GM23338 (cell line): ENCODE results near the gene CKS1B. TPM values are rescaled to one million over a fixed set of nuclear protein-coding genes. Genes with fewer than 3 reads are reported as not detected.

Experiments used
- ATAC-seq: fragments of 200-7000 bp; cut with Tn5 transposase; 3 replicates; pipeline ENCODE4 v1.9.1; 2020
- DNase-seq: peaks from one replicate; pipeline ENCODE4 v3.0.0-alpha.2; 2015; ENCODE audit warnings: low spot score
- H2AFZ ChIP-seq: fragments of 200-600 bp; sonication (generic); 2 replicates; pipeline ENCODE4 v1.8.0; 2016; ENCODE audit warnings: antibody characterized with exemption, mild to moderate bottlenecking, moderate library complexity
- H3F3A ChIP-seq: fragments of 200-600 bp; sonication (generic); replicated peaks from 2 replicates; pipeline ENCODE4 v1.8.0; 2017; ENCODE audit warnings: antibody characterized with exemption, mixed run types, low read depth
- H3K27ac ChIP-seq: fragments of 200-600 bp; sonication (generic); 2 replicates; pipeline ENCODE4 v1.6.1; 2016; ENCODE audit warnings: low read depth
- H3K27me3 ChIP-seq: fragments of 200-600 bp; sonication (generic); 2 replicates; pipeline ENCODE4 v1.8.0; 2016; ENCODE audit warnings: mild to moderate bottlenecking, mixed run types, moderate library complexity; ENCODE audit not compliant: insufficient read depth
- H3K36me3 ChIP-seq: fragments of 200-600 bp; sonication (generic); 2 replicates; pipeline ENCODE4 v1.8.0; 2016; ENCODE audit warnings: mild to moderate bottlenecking; ENCODE audit not compliant: insufficient read depth
- H3K4me1 ChIP-seq: fragments of 200-600 bp; sonication (generic); 2 replicates; pipeline ENCODE4 v1.8.0; 2016; ENCODE audit warnings: mild to moderate bottlenecking, moderate library complexity; ENCODE audit not compliant: insufficient read depth
- H3K4me2 ChIP-seq: fragments of 200-600 bp; sonication (generic); 2 replicates; pipeline ENCODE4 v1.7.1; 2017; ENCODE audit warnings: mixed run types
- H3K4me3 ChIP-seq: fragments of 200-600 bp; sonication (generic); 2 replicates; pipeline ENCODE4 v1.6.1; 2016; ENCODE audit warnings: mixed run types
- H3K79me2 ChIP-seq: fragments of 200-600 bp; sonication (generic); replicated peaks from 2 replicates; pipeline ENCODE4 v1.8.0; 2017; ENCODE audit warnings: mild to moderate bottlenecking; ENCODE audit not compliant: insufficient read depth
- H3K9me2 ChIP-seq: fragments of 200-600 bp; sonication (generic); 2 replicates; pipeline ENCODE4 v1.8.0; 2017; ENCODE audit not compliant: insufficient read depth
- H4K20me1 ChIP-seq: fragments of 200-600 bp; sonication (generic); replicated peaks from 2 replicates; pipeline ENCODE4 v1.8.0; 2017; ENCODE audit warnings: mild to moderate bottlenecking; ENCODE audit not compliant: insufficient read depth
- H3K27ac Mint-ChIP-seq: 2 replicates; pipeline ENCODE4 v1.8.0; 2020; ENCODE audit warnings: inconsistent platforms, mild to moderate bottlenecking, moderate library complexity, mixed read lengths
- H3K27me3 Mint-ChIP-seq: 3 replicates; pipeline ENCODE4 v1.8.0; 2022; ENCODE audit warnings: low read depth, mild to moderate bottlenecking, moderate library complexity, mixed read lengths, inconsistent platforms; ENCODE audit not compliant: insufficient read depth, poor library complexity
- H3K36me3 Mint-ChIP-seq: 3 replicates; pipeline ENCODE4 v1.8.0; 2021; ENCODE audit warnings: low read depth, mild to moderate bottlenecking, inconsistent platforms, moderate library complexity, mixed read lengths
- H3K4me1 Mint-ChIP-seq: 3 replicates; pipeline ENCODE4 v1.8.0; 2020; ENCODE audit warnings: mild to moderate bottlenecking, inconsistent platforms, mixed read lengths
- H3K4me3 Mint-ChIP-seq: 3 replicates; pipeline ENCODE4 v1.8.0; 2021; ENCODE audit warnings: moderate library complexity, mild to moderate bottlenecking, inconsistent platforms, mixed read lengths
- H3K9me3 Mint-ChIP-seq: 3 replicates; pipeline ENCODE4 v1.8.0; 2020; ENCODE audit warnings: moderate library complexity, mild to moderate bottlenecking, inconsistent platforms, mixed read lengths
- CREB1 ChIP-seq: fragments of 250-450 bp; sonication (Bioruptor Pico); IDR thresholded peaks from 2 replicates; pipeline ENCODE4 v1.5.0; 2020; ENCODE audit warnings: low read depth, mild to moderate bottlenecking, moderate library complexity
- EZH2 ChIP-seq: fragments of 200-600 bp; sonication (generic); IDR thresholded peaks from one replicate; pipeline ENCODE4 v1.8.0; 2017; ENCODE audit warnings: antibody characterized with exemption, mild to moderate bottlenecking, low read depth; ENCODE audit not compliant: unreplicated experiment
- EZH2phosphoT487 ChIP-seq: fragments of 200-600 bp; sonication (generic); IDR thresholded peaks from one replicate; pipeline ENCODE4 v1.8.1; 2018; ENCODE audit warnings: antibody characterized with exemption; ENCODE audit not compliant: unreplicated experiment
- JUNB ChIP-seq: IDR thresholded peaks from one replicate; pipeline ENCODE4 v1.6.1; 2016; ENCODE audit warnings: antibody characterized with exemption; ENCODE audit not compliant: unreplicated experiment
- POLR2AphosphoS5 ChIP-seq: IDR thresholded peaks from 2 replicates; pipeline ENCODE4 v1.6.1; 2016; ENCODE audit warnings: antibody characterized with exemption, low read depth
- STAT1 ChIP-seq: IDR thresholded peaks from one replicate; pipeline ENCODE4 v1.6.1; 2016; ENCODE audit warnings: antibody characterized with exemption; ENCODE audit not compliant: unreplicated experiment
- polyA plus RNA-seq: library from polyadenylated mRNA; unstranded; fragments of >200 nt; fragmentation: Nextera tagmentation; extraction: Ambion mirVana; gene quantifications from 2 replicates; pipeline ENCODE4 v1.2.1, GENCODE V29; 2016
- total RNA-seq: library from RNA; depleted of rRNA; stranded (reverse); fragments of >200 nt; shearing (Covaris generic); gene quantifications from 2 replicates; pipeline ENCODE4 v1.2.3, GENCODE V29; 2014
- TF ChIP-seq, protein P1 (sequence below), 2 experiments: fragments of 200-600 bp in 1 of 2; sonication (generic) in 1 of 2; conservative IDR thresholded peaks; 2 replicates each; pipeline versions ENCODE4 v1.5.1 to v1.6.1; 2016 to 2017; ENCODE audit warnings: antibody characterized with exemption in 2 of 2, low read depth in 2 of 2, mild to moderate bottlenecking in 2 of 2, moderate library complexity in 1 of 2

The CKS1B gene
- total and polyA plus RNA-seq, 2 experiments from 2014 or later: 296 to 617 TPM

- Histone ChIP-seq H3K27me3 (no peaks in the 10 kb centered on the region), H3K36me3 (no peaks in the 10 kb centered on the region), H3K79me2 (peaks cover 5% of the 10 kb centered on the region), H3K9me2 (no peaks in the 10 kb centered on the region), H3K27ac (peak overlapping the region; percentile 94), H3K4me2 (peak overlapping the region; percentile 81), H3F3A (0 out of 2 replicates have a peak, but pooled peaks cover 3% of the 10 kb centered on the region), H3K4me3 (peak overlapping the region; percentile 66), H2AFZ (no peak overlapping the region), H3K4me1 (peaks cover 31% of the 10 kb centered on the region), H4K20me1 (peaks cover 6% of the 10 kb centered on the region; the same call in 1 of the 2 replicates)
- TF ChIP-seq, protein P1, sequence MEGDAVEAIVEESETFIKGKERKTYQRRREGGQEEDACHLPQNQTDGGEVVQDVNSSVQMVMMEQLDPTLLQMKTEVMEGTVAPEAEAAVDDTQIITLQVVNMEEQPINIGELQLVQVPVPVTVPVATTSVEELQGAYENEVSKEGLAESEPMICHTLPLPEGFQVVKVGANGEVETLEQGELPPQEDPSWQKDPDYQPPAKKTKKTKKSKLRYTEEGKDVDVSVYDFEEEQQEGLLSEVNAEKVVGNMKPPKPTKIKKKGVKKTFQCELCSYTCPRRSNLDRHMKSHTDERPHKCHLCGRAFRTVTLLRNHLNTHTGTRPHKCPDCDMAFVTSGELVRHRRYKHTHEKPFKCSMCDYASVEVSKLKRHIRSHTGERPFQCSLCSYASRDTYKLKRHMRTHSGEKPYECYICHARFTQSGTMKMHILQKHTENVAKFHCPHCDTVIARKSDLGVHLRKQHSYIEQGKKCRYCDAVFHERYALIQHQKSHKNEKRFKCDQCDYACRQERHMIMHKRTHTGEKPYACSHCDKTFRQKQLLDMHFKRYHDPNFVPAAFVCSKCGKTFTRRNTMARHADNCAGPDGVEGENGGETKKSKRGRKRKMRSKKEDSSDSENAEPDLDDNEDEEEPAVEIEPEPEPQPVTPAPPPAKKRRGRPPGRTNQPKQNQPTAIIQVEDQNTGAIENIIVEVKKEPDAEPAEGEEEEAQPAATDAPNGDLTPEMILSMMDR (conservative IDR thresholded peaks at IDR 0.05; ENCODE audit: low read depth in 2 of 2): peak; percentile 88 to 99
- TF ChIP-seq POLR2AphosphoS5 (peak; percentile 71), STAT1 (no peak), EZH2 (no peak), CREB1 (peak; percentile 3; the same call in 1 of the 2 replicates)
- H3K4me1 Mint-ChIP-seq: peaks cover 52% of the 10 kb centered on the region
- H3K4me3 Mint-ChIP-seq: peak overlapping the region; percentile 68
- peak overlapping the region; percentile 98 for H3K27ac Mint-ChIP-seq
- no peaks in the 10 kb centered on the region for H3K9me3 Mint-ChIP-seq
- peaks cover 34% of the 10 kb centered on the region for H3K36me3 Mint-ChIP-seq
- peak; percentile 95 for DNase-seq
- ATAC-seq: peak; percentile 87
- H3K27me3 Mint-ChIP-seq: peaks cover 26% of the 10 kb centered on the region
Observed at GRCh38 chr1:155017041-155017945, 42.8 kb downstream of the CKS1B start.

DNA sequence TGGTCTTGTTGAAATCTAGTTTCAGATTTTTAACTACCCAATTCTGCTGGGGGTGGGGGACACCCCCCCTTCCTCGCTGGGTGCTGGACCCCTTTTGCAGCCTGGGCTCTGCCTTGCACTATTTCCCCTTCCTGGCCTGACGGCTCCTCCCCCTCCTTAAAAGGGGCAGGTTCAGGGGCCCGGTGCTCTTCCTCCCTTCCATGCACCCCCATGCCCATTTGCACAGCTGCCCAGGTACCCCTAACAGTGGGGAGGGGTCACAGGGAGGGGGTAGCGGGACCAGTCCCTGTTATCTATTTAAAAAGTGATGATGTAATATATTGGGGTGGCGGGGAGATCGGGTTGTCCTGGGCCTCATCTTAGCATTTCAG, 43.5 kb downstream of the CKS1B start:
- H3F3A ChIP-seq: no peaks in the 10 kb centered on the region
- Mint-ChIP-seq H3K27ac (no peak overlapping the region), H3K4me1 (peaks cover 45% of the 10 kb centered on the region), H3K36me3 (peaks cover 29% of the 10 kb centered on the region), H3K27me3 (peaks cover 24% of the 10 kb centered on the region), H3K4me3 (peak overlapping the region; percentile 65), H3K9me3 (no peaks in the 10 kb centered on the region)
- ATAC-seq: no peak; the same call in 2 of the 3 replicates
- no peak overlapping the region for H2AFZ ChIP-seq
- peak overlapping the region; percentile 66 for H3K4me3 ChIP-seq
- H3K9me2 ChIP-seq: no peaks in the 10 kb centered on the region
- peaks cover 24% of the 10 kb centered on the region for H3K4me1 ChIP-seq
- H3K27me3 ChIP-seq: no peaks in the 10 kb centered on the region
- no peak for DNase-seq
- TF ChIP-seq STAT1 (no peak), EZH2phosphoT487 (no peak), JUNB (no peak)
- TF ChIP-seq, protein P1 (conservative IDR thresholded peaks at IDR 0.05; ENCODE audit: low read depth in 2 of 2): no peak
- H4K20me1 ChIP-seq: peaks cover 6% of the 10 kb centered on the region; the same call in 1 of the 2 replicates
- no peak overlapping the region for H3K27ac ChIP-seq
- peaks cover 3% of the 10 kb centered on the region for H3K79me2 ChIP-seq
- peak overlapping the region; percentile 81 for H3K4me2 ChIP-seq
- H3K36me3 ChIP-seq: no peaks in the 10 kb centered on the region
